ENCODE data around the gene ADRA2A.

DNA sequence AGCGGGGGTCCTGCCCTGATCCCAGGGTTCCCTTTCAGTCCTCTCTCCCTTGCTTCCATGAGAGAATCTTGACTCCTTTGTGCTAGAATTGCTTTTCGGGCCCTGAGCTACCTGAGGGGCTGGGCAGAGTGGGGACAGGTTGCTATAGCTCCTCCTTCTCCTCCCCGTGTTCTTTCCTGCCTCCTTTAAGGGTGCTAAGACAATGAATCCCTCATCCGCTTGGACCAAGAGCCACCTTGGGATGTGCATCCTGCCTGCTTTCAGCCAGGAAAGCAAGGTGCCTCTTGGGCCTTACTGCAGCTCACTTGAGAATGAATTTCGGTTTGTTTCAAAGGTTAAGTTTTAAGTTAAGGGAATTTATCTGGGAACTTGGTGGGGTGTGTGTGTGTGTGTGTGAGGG lies 53.6 kb downstream of the ADRA2A start:
- TF ChIP-seq, protein P1, sequence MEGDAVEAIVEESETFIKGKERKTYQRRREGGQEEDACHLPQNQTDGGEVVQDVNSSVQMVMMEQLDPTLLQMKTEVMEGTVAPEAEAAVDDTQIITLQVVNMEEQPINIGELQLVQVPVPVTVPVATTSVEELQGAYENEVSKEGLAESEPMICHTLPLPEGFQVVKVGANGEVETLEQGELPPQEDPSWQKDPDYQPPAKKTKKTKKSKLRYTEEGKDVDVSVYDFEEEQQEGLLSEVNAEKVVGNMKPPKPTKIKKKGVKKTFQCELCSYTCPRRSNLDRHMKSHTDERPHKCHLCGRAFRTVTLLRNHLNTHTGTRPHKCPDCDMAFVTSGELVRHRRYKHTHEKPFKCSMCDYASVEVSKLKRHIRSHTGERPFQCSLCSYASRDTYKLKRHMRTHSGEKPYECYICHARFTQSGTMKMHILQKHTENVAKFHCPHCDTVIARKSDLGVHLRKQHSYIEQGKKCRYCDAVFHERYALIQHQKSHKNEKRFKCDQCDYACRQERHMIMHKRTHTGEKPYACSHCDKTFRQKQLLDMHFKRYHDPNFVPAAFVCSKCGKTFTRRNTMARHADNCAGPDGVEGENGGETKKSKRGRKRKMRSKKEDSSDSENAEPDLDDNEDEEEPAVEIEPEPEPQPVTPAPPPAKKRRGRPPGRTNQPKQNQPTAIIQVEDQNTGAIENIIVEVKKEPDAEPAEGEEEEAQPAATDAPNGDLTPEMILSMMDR (IDR thresholded peaks at IDR 0.05) = no peak
- TF ChIP-seq POLR2A (IDR thresholded peaks at IDR 0.05) = no peak
